Neural cell (in vitro differentiated cells): ENCODE results near the gene FGD3.

Source experiments
- EP300 ChIP-seq: fragments of 450-650 bp; conservative IDR thresholded peaks from 2 replicates; pipeline ENCODE4 v1.6.1; 2014; ENCODE audit warnings: antibody characterized with exemption, mild to moderate bottlenecking, moderate library complexity; ENCODE audit not compliant: poor library complexity, severe bottlenecking
- EZH2 ChIP-seq: fragments of 200-600, 300-800 bp; shearing (Covaris generic), sonication (generic); IDR thresholded peaks from 2 replicates; pipeline ENCODE4 v1.6.1; 2014; ENCODE audit warnings: antibody characterized with exemption, low read length, borderline replicate concordance, mild to moderate bottlenecking; ENCODE audit not compliant: insufficient read depth, poor library complexity, severe bottlenecking
- MXI1 ChIP-seq: fragments of 450-650 bp; conservative IDR thresholded peaks from 2 replicates; pipeline ENCODE4 v1.6.1; 2014; ENCODE audit warnings: antibody characterized with exemption, mild to moderate bottlenecking; ENCODE audit not compliant: poor library complexity, severe bottlenecking
- POLR2AphosphoS5 ChIP-seq: IDR thresholded peaks from 2 replicates; pipeline ENCODE4 v1.6.1; 2012
- RAD21 ChIP-seq: fragments of 450-650 bp; conservative IDR thresholded peaks from 2 replicates; pipeline ENCODE4 v1.6.1; 2014; ENCODE audit warnings: antibody characterized with exemption, mild to moderate bottlenecking, moderate library complexity
- SMC3 ChIP-seq: fragments of 450-650 bp; conservative IDR thresholded peaks from 2 replicates; pipeline ENCODE4 v1.6.1; 2014; ENCODE audit warnings: antibody characterized with exemption, mild to moderate bottlenecking, moderate library complexity; ENCODE audit not compliant: poor library complexity
- TAF1 ChIP-seq: IDR thresholded peaks from 2 replicates; pipeline ENCODE4 v1.6.1; 2012; ENCODE audit warnings: low read depth
- TF ChIP-seq, protein P1 (sequence below): fragments of 450-650 bp; IDR thresholded peaks from 2 replicates; pipeline ENCODE4 v1.5.1; 2014; ENCODE audit warnings: antibody characterized with exemption, mild to moderate bottlenecking, moderate library complexity; ENCODE audit not compliant: poor library complexity, severe bottlenecking
- TF ChIP-seq, protein P2 (sequence below): IDR thresholded peaks from 2 replicates; pipeline ENCODE4 v1.6.1; 2012; ENCODE audit warnings: borderline replicate concordance

DNA sequence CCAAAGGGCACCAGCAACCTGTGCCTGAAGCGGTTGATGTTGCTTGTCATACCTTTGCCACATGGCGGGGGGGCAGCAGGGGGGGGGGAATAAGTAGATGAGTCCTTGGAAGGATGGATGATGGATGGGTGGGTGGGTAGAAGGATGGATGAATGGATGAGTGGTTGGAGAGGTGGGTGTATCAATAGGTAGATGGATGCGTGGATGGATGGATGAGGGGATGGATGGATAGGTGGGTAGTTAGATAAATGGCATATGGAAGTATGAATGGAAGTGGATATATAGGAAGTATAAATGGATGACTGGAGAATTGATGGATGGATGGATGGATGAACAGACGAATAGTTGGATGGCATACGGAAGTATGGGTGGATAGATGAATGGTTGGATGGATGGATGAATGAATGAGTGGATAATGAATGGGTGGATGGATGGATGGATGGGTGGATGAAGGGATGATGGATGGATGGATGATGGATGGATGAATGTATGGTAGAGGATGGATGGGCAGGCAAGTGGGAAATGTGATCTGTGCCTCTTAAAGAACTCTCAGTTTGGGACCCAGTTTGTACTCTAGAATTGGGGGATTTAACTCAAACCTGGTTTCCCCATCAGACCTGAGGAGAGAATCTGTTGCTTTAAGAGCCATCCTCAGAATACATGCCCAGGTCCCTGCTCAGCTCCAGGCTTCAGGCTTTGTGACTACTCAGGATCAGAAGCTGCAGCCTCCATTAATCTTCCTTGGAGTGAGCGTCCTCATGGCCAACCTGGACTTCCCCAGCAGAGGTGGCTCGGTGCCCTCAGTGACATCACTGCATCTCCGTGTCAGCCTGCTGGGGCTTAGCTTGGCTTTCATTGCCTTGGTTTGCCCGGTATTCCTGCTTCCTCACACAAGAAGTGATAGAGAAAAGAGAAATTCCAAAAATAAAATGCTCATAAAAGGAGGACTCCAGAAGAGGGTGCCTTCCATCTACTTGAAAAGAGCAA is 83.6 kb downstream of the FGD3 start:
- TF ChIP-seq, protein P1, sequence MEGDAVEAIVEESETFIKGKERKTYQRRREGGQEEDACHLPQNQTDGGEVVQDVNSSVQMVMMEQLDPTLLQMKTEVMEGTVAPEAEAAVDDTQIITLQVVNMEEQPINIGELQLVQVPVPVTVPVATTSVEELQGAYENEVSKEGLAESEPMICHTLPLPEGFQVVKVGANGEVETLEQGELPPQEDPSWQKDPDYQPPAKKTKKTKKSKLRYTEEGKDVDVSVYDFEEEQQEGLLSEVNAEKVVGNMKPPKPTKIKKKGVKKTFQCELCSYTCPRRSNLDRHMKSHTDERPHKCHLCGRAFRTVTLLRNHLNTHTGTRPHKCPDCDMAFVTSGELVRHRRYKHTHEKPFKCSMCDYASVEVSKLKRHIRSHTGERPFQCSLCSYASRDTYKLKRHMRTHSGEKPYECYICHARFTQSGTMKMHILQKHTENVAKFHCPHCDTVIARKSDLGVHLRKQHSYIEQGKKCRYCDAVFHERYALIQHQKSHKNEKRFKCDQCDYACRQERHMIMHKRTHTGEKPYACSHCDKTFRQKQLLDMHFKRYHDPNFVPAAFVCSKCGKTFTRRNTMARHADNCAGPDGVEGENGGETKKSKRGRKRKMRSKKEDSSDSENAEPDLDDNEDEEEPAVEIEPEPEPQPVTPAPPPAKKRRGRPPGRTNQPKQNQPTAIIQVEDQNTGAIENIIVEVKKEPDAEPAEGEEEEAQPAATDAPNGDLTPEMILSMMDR, result no peak
- TF ChIP-seq POLR2AphosphoS5, result no peak
- TF ChIP-seq SMC3, result no peak
- TF ChIP-seq, protein P2, sequence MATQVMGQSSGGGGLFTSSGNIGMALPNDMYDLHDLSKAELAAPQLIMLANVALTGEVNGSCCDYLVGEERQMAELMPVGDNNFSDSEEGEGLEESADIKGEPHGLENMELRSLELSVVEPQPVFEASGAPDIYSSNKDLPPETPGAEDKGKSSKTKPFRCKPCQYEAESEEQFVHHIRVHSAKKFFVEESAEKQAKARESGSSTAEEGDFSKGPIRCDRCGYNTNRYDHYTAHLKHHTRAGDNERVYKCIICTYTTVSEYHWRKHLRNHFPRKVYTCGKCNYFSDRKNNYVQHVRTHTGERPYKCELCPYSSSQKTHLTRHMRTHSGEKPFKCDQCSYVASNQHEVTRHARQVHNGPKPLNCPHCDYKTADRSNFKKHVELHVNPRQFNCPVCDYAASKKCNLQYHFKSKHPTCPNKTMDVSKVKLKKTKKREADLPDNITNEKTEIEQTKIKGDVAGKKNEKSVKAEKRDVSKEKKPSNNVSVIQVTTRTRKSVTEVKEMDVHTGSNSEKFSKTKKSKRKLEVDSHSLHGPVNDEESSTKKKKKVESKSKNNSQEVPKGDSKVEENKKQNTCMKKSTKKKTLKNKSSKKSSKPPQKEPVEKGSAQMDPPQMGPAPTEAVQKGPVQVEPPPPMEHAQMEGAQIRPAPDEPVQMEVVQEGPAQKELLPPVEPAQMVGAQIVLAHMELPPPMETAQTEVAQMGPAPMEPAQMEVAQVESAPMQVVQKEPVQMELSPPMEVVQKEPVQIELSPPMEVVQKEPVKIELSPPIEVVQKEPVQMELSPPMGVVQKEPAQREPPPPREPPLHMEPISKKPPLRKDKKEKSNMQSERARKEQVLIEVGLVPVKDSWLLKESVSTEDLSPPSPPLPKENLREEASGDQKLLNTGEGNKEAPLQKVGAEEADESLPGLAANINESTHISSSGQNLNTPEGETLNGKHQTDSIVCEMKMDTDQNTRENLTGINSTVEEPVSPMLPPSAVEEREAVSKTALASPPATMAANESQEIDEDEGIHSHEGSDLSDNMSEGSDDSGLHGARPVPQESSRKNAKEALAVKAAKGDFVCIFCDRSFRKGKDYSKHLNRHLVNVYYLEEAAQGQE, result no peak
- TF ChIP-seq EP300, result no peak
- no peak for TF ChIP-seq EZH2
- TF ChIP-seq MXI1, result no peak
- TF ChIP-seq TAF1, result no peak
- TF ChIP-seq RAD21, result no peak
